Daoy (cell line): ENCODE data around the gene RAET1G. TPM values are rescaled to one million over a fixed set of nuclear protein-coding genes. Genes with fewer than 3 reads are reported as not detected.
"Not testable (repeated sequence)": the region's sequence is repeated elsewhere in the genome, so short reads cannot be mapped to it uniquely, and the experiment has no call there.

Experiments
- DNase-seq: peaks from one replicate; pipeline ENCODE4 v3.0.0-alpha.2; 2015; ENCODE audit warnings: low read depth
- total RNA-seq: library from RNA; depleted of rRNA; stranded (reverse); fragments of >200 nt; shearing (Covaris generic); gene quantifications from 2 replicates; pipeline ENCODE4 v1.2.3, GENCODE V29; 2014

RAET1G gene
- total RNA-seq, 1 experiment from 2014 or later: 0.86 TPM

GRCh38 chr6:149897015-149897697, 25.8 kb downstream of the RAET1G start:
- DNase-seq: peak; percentile 92

GRCh38 chr6:149896491-149896890, 26.4 kb downstream of the RAET1G start:
- DNase-seq: peak; percentile 67

DNA sequence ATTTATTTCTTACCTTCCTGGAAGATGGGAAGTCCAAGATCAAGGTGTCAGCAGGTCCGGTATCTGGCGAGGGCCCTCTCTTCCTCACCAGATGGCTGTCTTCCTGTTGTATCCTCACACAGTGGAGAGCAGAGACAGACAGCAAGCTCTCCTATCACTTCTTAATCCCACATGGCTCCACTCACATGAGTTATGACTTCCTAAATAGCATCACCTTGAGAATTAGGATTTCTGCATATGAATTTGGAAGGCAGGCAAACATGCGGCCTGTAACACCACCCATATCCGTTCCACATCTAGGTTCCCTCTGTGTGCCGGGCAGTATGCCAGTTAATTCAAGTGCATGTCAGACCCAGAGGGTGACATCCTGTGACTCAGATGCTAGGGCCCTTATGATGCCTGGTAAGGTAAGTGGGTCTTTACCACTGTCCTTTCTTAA, 27.1 kb downstream of the RAET1G start:
- DNase-seq: peak; percentile 96

DNA sequence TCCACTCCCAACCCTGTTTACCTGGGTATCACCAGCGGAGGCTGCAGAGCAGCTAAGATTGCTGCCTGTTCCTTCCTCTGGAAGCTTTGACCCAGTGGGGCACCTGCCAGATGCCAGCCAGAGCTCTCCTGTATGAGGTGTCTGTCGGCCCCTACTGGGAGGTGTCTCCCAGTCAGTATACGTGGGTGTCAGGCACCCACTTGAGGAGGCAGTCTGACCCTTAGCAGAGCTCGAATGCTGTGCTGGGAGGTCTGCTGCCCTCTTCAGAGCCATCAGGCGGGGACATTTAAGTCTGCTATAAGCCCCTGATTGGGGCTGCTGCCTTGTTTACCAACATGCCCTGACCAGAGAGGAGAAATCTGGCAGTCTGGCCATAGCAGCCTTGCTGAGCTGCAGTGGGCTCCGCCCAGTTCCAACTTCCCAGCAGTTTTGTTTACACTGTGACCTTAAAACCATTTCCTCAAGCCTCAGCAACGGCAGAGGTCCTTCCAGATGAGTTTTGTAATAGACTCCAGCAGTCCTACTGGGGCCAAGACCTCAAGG, 27.8 kb downstream of the RAET1G start:
- peak; percentile 70 for DNase-seq

GRCh38 chr6:149891864-149892263, 31.1 kb downstream of the RAET1G start:
- DNase-seq: not testable (repeated sequence)

GRCh38 chr6:149891259-149891658, 31.7 kb downstream of the RAET1G start:
- peak; percentile 25 for DNase-seq

DNA sequence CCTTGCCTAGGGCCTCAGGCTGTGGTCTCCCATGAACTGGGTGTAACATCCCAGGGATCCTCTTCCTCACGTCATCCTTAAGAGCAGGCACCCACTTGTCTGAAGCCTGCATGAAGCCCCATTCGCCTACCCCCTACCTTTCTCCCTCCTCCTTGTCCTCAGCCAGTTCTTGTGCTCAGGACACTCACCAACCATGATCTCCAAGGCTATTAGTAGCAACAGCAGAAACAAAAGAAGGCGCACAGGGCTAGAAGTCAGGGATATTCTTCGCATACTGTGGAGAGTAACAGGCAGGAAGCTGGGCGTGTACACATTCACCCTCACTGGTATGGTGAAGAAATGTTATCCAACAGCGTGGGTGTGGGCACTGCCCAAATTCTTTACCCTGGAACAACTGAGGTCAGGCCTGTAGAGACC, 32.3 kb downstream of the RAET1G start:
- DNase-seq: no peak

DNA sequence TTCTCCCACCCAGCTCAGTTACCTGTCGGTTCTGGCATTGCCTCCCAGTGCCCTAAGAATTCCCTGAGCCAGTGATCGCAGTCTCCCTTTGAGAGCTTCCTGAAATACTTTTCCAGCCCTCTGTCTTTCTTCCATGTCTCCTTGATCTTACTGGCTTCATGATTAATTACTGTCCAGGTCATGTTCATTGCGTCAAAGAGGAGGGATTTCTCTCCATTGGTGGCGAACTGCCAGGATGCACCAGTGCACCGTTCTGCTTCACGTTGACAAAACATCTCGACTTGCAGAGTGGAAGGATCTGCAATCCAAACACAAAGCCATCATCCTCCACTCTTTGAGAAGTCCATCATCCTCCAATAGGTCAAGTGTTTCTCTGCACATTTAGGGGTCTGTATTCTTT, 33.6 kb downstream of the RAET1G start:
- no peak for DNase-seq

DNA sequence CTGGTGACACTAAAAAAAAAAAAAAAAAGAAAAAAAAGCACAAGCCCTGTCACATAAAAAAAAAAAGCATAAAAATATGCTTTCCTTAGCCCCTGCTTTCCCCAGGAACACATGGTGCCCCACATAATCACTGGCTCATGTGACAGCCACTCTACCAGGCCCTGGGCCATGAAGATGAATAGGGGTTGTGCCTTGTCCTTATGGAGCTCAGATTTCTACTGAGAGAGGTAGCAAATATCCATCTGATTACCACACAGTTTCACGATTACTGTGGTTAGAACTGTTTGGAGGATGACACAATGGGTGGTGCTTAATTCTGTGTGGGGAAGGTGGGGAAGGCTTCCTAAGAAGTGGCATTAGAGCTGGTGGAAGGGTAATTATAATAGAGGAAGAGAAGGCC, 34.3 kb downstream of the RAET1G start:
- no peak for DNase-seq

GRCh38 chr6:149888093-149888492, 34.8 kb downstream of the RAET1G start:
- DNase-seq: no peak

DNA sequence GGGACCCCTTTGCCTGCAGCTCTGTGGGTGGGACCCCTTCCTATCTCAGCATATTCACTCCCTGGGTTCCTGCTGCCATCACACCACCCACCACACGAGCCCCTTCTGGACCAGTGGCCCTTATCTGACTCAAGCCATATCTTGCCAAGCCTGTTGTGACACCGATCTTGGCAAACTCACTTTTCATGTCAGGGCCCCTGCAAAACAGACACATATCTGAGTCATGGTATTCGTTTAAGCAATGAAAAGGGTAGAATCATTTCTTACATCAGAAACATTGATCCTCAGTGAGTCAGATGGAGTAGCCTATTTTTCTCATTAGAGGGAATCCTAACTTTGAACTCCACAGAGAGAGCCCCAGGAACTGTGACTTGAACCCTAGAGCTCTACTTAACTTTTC, 35.6 kb downstream of the RAET1G start:
- no peak for DNase-seq

GRCh38 chr6:149885888-149886287, 37.0 kb downstream of the RAET1G start:
- no peak for DNase-seq

GRCh38 chr6:149884617-149885016, 38.3 kb downstream of the RAET1G start:
- DNase-seq: no peak

- DNase-seq: no peak
Measured at GRCh38 chr6:149884215-149884614, 38.7 kb downstream of the RAET1G start.

DNA sequence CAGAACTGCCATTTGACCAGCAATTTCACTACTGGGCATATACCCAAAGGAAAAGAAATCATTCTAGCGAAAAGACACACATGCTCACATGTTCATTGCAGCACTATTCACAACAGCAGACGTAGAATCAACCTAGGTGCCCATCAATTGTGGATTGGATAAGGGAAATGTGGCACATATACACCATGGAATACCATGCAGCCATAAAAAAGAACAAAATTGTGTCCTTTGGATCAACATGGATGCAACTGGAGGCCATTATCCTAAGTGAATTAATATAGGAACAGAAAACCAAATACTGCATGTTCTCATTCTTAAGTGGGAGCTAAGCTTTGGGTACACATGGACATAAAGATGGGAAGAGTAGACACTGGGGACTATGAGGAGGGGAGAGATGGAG, 41.1 kb downstream of the RAET1G start:
- DNase-seq: no peak

- no peak for DNase-seq
Measured at GRCh38 chr6:149881066-149881766, 41.7 kb downstream of the RAET1G start.

- DNase-seq: no peak
Measured at GRCh38 chr6:149877659-149878058, 45.3 kb downstream of the RAET1G start.

DNA sequence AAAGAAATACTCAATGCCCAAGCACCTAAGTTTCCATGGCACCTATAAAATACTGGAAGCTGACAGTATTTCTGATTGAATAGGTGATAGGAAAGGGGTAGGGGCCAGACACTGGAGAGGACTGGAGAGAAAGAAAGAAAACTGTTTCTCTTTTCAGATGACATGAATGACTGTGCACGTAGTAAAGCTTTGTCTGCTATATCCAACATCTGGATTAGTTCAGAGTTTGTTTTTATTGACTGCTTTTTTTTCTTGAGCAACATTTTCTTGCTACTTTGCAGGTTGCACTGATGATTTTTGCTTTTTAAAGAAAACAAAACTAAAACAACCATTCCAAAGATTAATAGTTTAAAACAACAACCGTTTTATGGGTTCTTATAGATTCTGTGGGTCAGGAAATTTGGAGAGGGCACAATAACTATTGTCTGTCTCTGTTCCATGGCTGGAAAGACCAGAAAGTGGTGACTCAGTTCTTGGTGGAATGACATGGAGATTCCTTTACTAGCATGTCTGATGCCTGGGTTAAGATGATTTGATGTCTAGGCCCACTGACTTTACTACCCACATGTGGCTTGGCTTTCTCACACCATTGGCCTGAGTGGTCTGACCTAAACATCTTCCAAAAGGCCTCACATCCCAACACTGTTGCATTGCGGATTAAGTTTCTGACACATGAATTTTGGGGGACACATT, 46.5 kb downstream of the RAET1G start:
- no peak for DNase-seq

DNA sequence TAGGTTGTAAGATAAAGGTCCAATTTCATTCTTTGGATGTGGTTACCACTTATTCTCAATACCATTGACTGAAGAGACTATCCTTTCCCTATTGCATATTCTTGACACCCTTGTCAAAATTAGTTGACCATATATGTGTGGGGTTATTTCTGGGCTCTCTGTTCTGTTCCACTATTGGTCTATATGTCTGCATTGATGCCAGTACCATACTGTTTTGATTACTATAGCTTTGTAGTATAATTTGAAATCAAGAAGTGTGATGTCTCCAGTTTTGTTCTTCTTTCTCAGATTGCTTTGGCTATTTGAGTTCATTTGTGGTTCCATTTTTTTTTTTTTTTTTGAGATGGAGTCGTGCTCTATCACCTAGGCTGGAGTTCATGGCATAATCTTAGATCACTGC, 50.7 kb downstream of the RAET1G start:
- DNase-seq: no peak

DNA sequence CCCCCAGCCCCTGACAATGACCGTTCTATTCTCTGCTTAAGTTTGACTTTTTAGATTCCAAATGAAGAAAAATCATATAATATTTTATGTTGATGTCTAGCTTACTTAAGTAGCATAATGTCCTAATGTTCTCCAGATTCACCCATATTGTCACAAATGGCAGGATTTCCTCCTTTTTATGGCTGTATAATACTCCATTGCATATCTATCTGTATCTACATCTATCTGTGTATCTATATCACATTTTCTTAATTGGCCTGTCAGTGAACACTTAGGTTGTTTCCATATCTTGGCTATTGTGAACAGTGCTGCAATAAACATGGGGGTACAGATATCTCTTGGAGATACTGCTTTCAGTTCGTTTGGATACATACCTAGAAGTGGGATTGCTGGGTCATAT, 51.7 kb downstream of the RAET1G start:
- DNase-seq: no peak

GRCh38 chr6:149869275-149869892, 53.5 kb downstream of the RAET1G start:
- DNase-seq: no peak
